ENCODE results near the gene S100A11. TPM values are rescaled to one million over a fixed set of nuclear protein-coding genes. Genes with fewer than 3 reads are reported as not detected.

Gene S100A11
- polyA plus RNA-seq, 1 experiment = 693 TPM

DNA sequence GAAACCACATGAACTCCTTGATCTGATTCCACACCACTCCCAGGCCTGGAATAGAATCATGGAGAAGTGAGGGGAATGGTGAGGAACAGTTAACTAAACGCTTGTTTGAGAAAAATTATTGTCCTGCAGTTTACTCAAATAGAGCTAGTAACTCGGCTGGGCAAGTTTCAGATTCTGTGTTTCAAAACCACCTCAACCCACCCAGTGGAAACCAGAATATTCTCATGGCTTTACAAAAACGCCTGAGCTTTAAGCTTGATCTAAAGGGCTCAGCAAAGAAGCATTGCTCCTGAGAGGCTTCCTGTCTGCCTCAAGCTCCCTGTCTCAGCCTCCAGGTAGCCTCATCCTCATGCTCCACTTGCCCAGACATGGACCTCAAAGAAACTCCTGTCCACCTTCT lies 35.5 kb upstream of the S100A11 start:
- Histone ChIP-seq H3K27ac (ENCODE audit: low read depth, low read length) (no peak overlapping the region), H3K4me3 (ENCODE audit: low read depth, low read length) (no peak overlapping the region), H3K27me3 (ENCODE audit: control insufficient read depth, insufficient read depth, low read length) (no peaks in the 10 kb centered on the region), H3K9me3 (ENCODE audit: control insufficient read depth, insufficient read depth, low read length) (no peaks in the 10 kb centered on the region)
- CTCF ChIA-PET = interaction anchor here (1.0 to 1.4 kb wide), 2 partner anchors 19 to 113 kb away, joined by 3 read pairs; no protein-coding TSS in a partner anchor
- TF ChIP-seq, protein P1, sequence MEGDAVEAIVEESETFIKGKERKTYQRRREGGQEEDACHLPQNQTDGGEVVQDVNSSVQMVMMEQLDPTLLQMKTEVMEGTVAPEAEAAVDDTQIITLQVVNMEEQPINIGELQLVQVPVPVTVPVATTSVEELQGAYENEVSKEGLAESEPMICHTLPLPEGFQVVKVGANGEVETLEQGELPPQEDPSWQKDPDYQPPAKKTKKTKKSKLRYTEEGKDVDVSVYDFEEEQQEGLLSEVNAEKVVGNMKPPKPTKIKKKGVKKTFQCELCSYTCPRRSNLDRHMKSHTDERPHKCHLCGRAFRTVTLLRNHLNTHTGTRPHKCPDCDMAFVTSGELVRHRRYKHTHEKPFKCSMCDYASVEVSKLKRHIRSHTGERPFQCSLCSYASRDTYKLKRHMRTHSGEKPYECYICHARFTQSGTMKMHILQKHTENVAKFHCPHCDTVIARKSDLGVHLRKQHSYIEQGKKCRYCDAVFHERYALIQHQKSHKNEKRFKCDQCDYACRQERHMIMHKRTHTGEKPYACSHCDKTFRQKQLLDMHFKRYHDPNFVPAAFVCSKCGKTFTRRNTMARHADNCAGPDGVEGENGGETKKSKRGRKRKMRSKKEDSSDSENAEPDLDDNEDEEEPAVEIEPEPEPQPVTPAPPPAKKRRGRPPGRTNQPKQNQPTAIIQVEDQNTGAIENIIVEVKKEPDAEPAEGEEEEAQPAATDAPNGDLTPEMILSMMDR (IDR thresholded peaks at IDR 0.05; ENCODE audit: low read depth, low read length) = no peak
- no peak for DNase-seq (ENCODE audit: low read depth, low spot score)
- POLR2A ChIA-PET = no interaction called here

DNA sequence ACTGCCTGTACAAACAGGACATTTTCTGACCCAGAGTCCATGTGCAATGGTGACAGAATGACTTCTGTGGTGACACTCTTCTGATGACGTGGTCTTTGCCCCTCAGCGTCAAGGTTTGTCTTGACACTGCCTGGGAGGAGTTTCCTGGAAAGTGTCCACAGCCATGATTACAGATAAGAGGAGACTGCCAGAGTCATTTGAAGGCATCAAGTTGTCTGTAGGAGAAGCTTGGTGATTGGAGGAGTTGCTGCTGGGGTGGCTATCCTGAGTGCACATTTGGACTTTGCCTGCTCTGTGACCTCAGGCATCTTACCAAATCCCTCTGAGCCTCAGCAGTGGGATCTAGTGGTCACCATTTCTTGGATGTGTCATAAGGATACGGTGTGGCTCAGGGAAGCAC lies 34.3 kb upstream of the S100A11 start:
- TF ChIP-seq, protein P1 (IDR thresholded peaks at IDR 0.05; ENCODE audit: low read depth, low read length) = no peak
- ChIA-PET POLR2A (no interaction called here), CTCF (no interaction called here)
- Histone ChIP-seq H3K4me3 (ENCODE audit: low read depth, low read length) (no peak overlapping the region), H3K9me3 (ENCODE audit: control insufficient read depth, insufficient read depth, low read length) (no peaks in the 10 kb centered on the region), H3K27ac (ENCODE audit: low read depth, low read length) (no peak overlapping the region), H3K27me3 (ENCODE audit: control insufficient read depth, insufficient read depth, low read length) (no peaks in the 10 kb centered on the region)
- no peak for DNase-seq (ENCODE audit: low read depth, low spot score)

DNA sequence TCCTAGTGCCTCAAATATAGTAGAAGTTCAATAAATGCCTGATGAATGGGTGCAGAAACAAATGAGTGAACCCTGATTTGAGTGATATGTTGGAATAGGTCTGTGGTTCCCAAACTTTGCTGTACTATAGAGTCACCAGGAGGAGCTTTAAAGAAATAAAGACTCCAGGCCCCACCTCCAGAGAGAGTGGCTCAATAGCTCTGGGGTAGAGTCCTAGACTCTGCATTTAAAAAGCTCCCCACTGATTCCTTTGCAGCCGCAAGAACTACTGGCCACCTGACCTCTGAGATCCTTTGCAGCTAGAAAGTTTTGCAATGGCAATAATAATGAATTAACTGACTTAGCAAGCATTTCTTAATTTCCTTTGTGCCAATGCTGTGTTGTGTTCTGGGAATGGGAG lies 31.1 kb upstream of the S100A11 start:
- DNase-seq (ENCODE audit: low read depth, low spot score) = no peak
- no peaks in the 10 kb centered on the region for H3K9me3 ChIP-seq (ENCODE audit: control insufficient read depth, insufficient read depth, low read length)
- TF ChIP-seq, protein P1 (IDR thresholded peaks at IDR 0.05; ENCODE audit: low read depth, low read length) = no peak
- H3K27me3 ChIP-seq (ENCODE audit: control insufficient read depth, insufficient read depth, low read length) = peaks cover 2% of the 10 kb centered on the region
- POLR2A ChIA-PET = no interaction called here
- no peak overlapping the region for H3K4me3 ChIP-seq (ENCODE audit: low read depth, low read length)
- CTCF ChIA-PET = interaction anchor here (1.3 kb wide), 1 partner anchor 15 kb away, joined by 3 read pairs; no protein-coding TSS in a partner anchor
- no peak overlapping the region for H3K27ac ChIP-seq (ENCODE audit: low read depth, low read length)

DNA sequence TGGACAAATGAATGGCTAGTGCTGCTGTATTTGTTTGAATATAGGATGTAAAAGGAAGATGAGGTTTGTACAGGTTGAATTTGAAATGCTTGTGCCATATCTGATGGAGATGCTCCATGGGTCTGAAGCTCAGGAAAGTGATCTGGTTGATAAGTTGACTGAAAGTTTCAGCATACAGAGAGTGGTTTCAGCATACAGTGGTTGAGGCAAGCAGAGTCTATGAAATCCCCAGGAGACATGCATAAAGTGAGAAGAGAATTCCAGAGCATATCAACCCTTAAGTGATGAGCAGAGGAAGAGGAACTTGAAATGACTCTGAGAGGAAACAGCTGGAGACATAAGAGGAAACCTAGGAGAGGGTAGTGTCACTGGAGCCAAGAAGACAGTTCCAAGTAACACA lies 30.3 kb upstream of the S100A11 start:
- Histone ChIP-seq H3K4me3 (ENCODE audit: low read depth, low read length) (no peak overlapping the region), H3K27ac (ENCODE audit: low read depth, low read length) (no peak overlapping the region), H3K9me3 (ENCODE audit: control insufficient read depth, insufficient read depth, low read length) (no peaks in the 10 kb centered on the region), H3K27me3 (ENCODE audit: control insufficient read depth, insufficient read depth, low read length) (peaks cover 2% of the 10 kb centered on the region)
- DNase-seq (ENCODE audit: low read depth, low spot score) = no peak
- ChIA-PET CTCF (no interaction called here), POLR2A (no interaction called here)
- TF ChIP-seq, protein P1 (IDR thresholded peaks at IDR 0.05; ENCODE audit: low read depth, low read length) = no peak

DNA sequence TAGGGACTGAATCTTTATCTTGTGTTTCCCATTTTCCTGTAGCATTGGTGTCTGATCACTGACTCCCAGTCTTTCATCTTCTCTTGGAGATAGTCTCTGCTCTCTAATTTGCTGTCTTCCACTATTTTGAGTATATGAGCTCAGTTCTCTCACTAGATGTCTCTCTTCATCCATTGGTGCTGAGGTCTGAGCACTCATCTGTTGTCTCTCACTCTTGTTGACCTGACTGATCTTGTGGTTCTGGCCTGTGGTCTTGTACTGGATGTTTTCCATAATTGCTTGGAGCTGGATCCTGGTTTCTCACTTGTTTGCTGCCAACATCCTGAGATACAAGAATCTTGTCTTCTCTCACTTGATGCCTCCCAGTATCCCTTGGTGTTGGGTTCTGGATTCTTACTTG lies 25.1 kb upstream of the S100A11 start:
- TF ChIP-seq, protein P1 (IDR thresholded peaks at IDR 0.05; ENCODE audit: low read depth, low read length) = no peak
- ChIA-PET CTCF (no interaction called here), POLR2A (no interaction called here)
- no peak for DNase-seq (ENCODE audit: low read depth, low spot score)
- H3K4me3 ChIP-seq (ENCODE audit: low read depth, low read length) = no peak overlapping the region
- peaks cover 7% of the 10 kb centered on the region for H3K27me3 ChIP-seq (ENCODE audit: control insufficient read depth, insufficient read depth, low read length)
- no peak overlapping the region for H3K27ac ChIP-seq (ENCODE audit: low read depth, low read length)
- H3K9me3 ChIP-seq (ENCODE audit: control insufficient read depth, insufficient read depth, low read length) = no peaks in the 10 kb centered on the region
